Measurements from ENCODE around the gene EVI2A.
"Not testable (repeated sequence)": the region's sequence is repeated elsewhere in the genome, so short reads cannot be mapped to it uniquely, and the experiment has no call there.

Gene EVI2A

GRCh38 chr17:31297090-31297489 is 24.3 kb downstream of the EVI2A start, which contains the start of gene OMG:
Gene OMG, minus strand, starts transcription at chr17:31297239. Its CDS starts 908 bp downstream, at chr17:31296331.
- no peak within 1 kb of the TSS for H3K4me3 Mint-ChIP-seq
- H3K27ac Mint-ChIP-seq: no peak within 1 kb of the TSS
- no peaks in the 10 kb centered on the region for H3K9me3 Mint-ChIP-seq
- H3K36me3 Mint-ChIP-seq (ENCODE audit: low read depth): peaks cover 6% of the 10 kb centered on the region
- H3K27me3 Mint-ChIP-seq: no peaks in the 10 kb centered on the region
- H3K4me1 Mint-ChIP-seq (ENCODE audit: low read depth): peaks cover 20% of the 10 kb centered on the region

- no peaks in the 10 kb centered on the region for H3K27me3 Mint-ChIP-seq
- H3K4me3 Mint-ChIP-seq: no peak overlapping the region
- H3K36me3 Mint-ChIP-seq (ENCODE audit: low read depth): peaks cover 10% of the 10 kb centered on the region
- H3K9me3 Mint-ChIP-seq: no peaks in the 10 kb centered on the region
- no peak overlapping the region for H3K27ac Mint-ChIP-seq
- H3K4me1 Mint-ChIP-seq (ENCODE audit: low read depth): peaks cover 11% of the 10 kb centered on the region
These were observed 25.3 kb downstream of the EVI2A start for GRCh38 chr17:31296142-31296541.

- Mint-ChIP-seq H3K9me3 (no peaks in the 10 kb centered on the region), H3K4me3 (no peak overlapping the region), H3K27me3 (no peaks in the 10 kb centered on the region), H3K4me1 (ENCODE audit: low read depth) (peaks cover 4% of the 10 kb centered on the region), H3K36me3 (ENCODE audit: low read depth) (peaks cover 10% of the 10 kb centered on the region), H3K27ac (no peak overlapping the region)
These were observed 25.9 kb downstream of the EVI2A start for GRCh38 chr17:31295489-31295871.

- peaks cover 8% of the 10 kb centered on the region for H3K4me1 Mint-ChIP-seq (ENCODE audit: low read depth)
- no peak overlapping the region for H3K4me3 Mint-ChIP-seq
- peaks cover 10% of the 10 kb centered on the region for H3K36me3 Mint-ChIP-seq (ENCODE audit: low read depth)
- H3K27me3 Mint-ChIP-seq: no peaks in the 10 kb centered on the region
- no peak overlapping the region for H3K27ac Mint-ChIP-seq
- H3K9me3 Mint-ChIP-seq: no peaks in the 10 kb centered on the region
These were observed 26.5 kb downstream of the EVI2A start for GRCh38 chr17:31294820-31295488.

GRCh38 chr17:31294231-31294630 is 27.2 kb downstream of the EVI2A start:
- H3K27ac Mint-ChIP-seq: no peak overlapping the region
- peaks cover 8% of the 10 kb centered on the region for H3K4me1 Mint-ChIP-seq (ENCODE audit: low read depth)
- H3K4me3 Mint-ChIP-seq: no peak overlapping the region
- peaks cover 11% of the 10 kb centered on the region for H3K36me3 Mint-ChIP-seq (ENCODE audit: low read depth)
- H3K27me3 Mint-ChIP-seq: no peaks in the 10 kb centered on the region
- no peaks in the 10 kb centered on the region for H3K9me3 Mint-ChIP-seq

- H3K4me1 Mint-ChIP-seq (ENCODE audit: low read depth): peaks cover 14% of the 10 kb centered on the region
- H3K9me3 Mint-ChIP-seq: no peaks in the 10 kb centered on the region
- H3K27ac Mint-ChIP-seq: no peak overlapping the region
- no peak overlapping the region for H3K4me3 Mint-ChIP-seq
- H3K36me3 Mint-ChIP-seq (ENCODE audit: low read depth): peaks cover 18% of the 10 kb centered on the region
- no peaks in the 10 kb centered on the region for H3K27me3 Mint-ChIP-seq
These were observed 27.8 kb downstream of the EVI2A start for GRCh38 chr17:31293581-31293980.

- Mint-ChIP-seq H3K4me1 (ENCODE audit: low read depth) (peaks cover 21% of the 10 kb centered on the region), H3K27me3 (no peaks in the 10 kb centered on the region), H3K9me3 (no peaks in the 10 kb centered on the region), H3K4me3 (no peak overlapping the region), H3K36me3 (ENCODE audit: low read depth) (peaks cover 27% of the 10 kb centered on the region), H3K27ac (no peak overlapping the region)
These were observed 29.6 kb downstream of the EVI2A start for GRCh38 chr17:31291820-31292219.

GRCh38 chr17:31289790-31290189 is 31.6 kb downstream of the EVI2A start:
- Mint-ChIP-seq H3K27me3 (no peaks in the 10 kb centered on the region), H3K36me3 (ENCODE audit: low read depth) (peaks cover 30% of the 10 kb centered on the region), H3K4me3 (no peak overlapping the region), H3K27ac (no peak overlapping the region), H3K9me3 (no peaks in the 10 kb centered on the region), H3K4me1 (ENCODE audit: low read depth) (peaks cover 21% of the 10 kb centered on the region)

GRCh38 chr17:31287932-31288331 is 33.5 kb downstream of the EVI2A start:
- Mint-ChIP-seq H3K36me3 (ENCODE audit: low read depth) (peaks cover 25% of the 10 kb centered on the region), H3K4me1 (ENCODE audit: low read depth) (peaks cover 21% of the 10 kb centered on the region)
- H3K27me3 Mint-ChIP-seq, H3K4me3 Mint-ChIP-seq, H3K27ac Mint-ChIP-seq, H3K9me3 Mint-ChIP-seq: not testable (repeated sequence)

- H3K4me3 Mint-ChIP-seq: no peak overlapping the region
- H3K9me3 Mint-ChIP-seq: no peaks in the 10 kb centered on the region
- H3K4me1 Mint-ChIP-seq (ENCODE audit: low read depth): peaks cover 21% of the 10 kb centered on the region
- no peaks in the 10 kb centered on the region for H3K27me3 Mint-ChIP-seq
- H3K27ac Mint-ChIP-seq: no peak overlapping the region
- peaks cover 29% of the 10 kb centered on the region for H3K36me3 Mint-ChIP-seq (ENCODE audit: low read depth)
These were observed 34.8 kb downstream of the EVI2A start for GRCh38 chr17:31286587-31286986.

- Mint-ChIP-seq H3K27me3 (no peaks in the 10 kb centered on the region), H3K4me1 (ENCODE audit: low read depth) (peaks cover 9% of the 10 kb centered on the region), H3K4me3 (no peak overlapping the region), H3K36me3 (ENCODE audit: low read depth) (peaks cover 34% of the 10 kb centered on the region), H3K9me3 (no peaks in the 10 kb centered on the region), H3K27ac (no peak overlapping the region)
These were observed 37.6 kb downstream of the EVI2A start for GRCh38 chr17:31283841-31284240.

- H3K4me3 Mint-ChIP-seq: no peak overlapping the region
- H3K27ac Mint-ChIP-seq: no peak overlapping the region
- no peaks in the 10 kb centered on the region for H3K4me1 Mint-ChIP-seq (ENCODE audit: low read depth)
- no peaks in the 10 kb centered on the region for H3K9me3 Mint-ChIP-seq
- no peaks in the 10 kb centered on the region for H3K27me3 Mint-ChIP-seq
- H3K36me3 Mint-ChIP-seq (ENCODE audit: low read depth): peaks cover 39% of the 10 kb centered on the region
These were observed 40.4 kb downstream of the EVI2A start for GRCh38 chr17:31281061-31281460.

GRCh38 chr17:31279401-31279800 is 42.0 kb downstream of the EVI2A start:
- peaks cover 39% of the 10 kb centered on the region for H3K36me3 Mint-ChIP-seq (ENCODE audit: low read depth)
- no peak overlapping the region for H3K4me3 Mint-ChIP-seq
- H3K4me1 Mint-ChIP-seq (ENCODE audit: low read depth): no peaks in the 10 kb centered on the region
- no peaks in the 10 kb centered on the region for H3K27me3 Mint-ChIP-seq
- no peaks in the 10 kb centered on the region for H3K9me3 Mint-ChIP-seq
- no peak overlapping the region for H3K27ac Mint-ChIP-seq

GRCh38 chr17:31275116-31275515 is 46.3 kb downstream of the EVI2A start:
- Mint-ChIP-seq H3K36me3 (ENCODE audit: low read depth) (peaks cover 39% of the 10 kb centered on the region), H3K4me3 (no peak overlapping the region), H3K9me3 (no peaks in the 10 kb centered on the region), H3K4me1 (ENCODE audit: low read depth) (no peaks in the 10 kb centered on the region), H3K27me3 (no peaks in the 10 kb centered on the region), H3K27ac (no peak overlapping the region)

- Mint-ChIP-seq H3K27me3 (no peaks in the 10 kb centered on the region), H3K36me3 (ENCODE audit: low read depth) (peaks cover 35% of the 10 kb centered on the region), H3K4me3 (no peak overlapping the region), H3K4me1 (ENCODE audit: low read depth) (no peaks in the 10 kb centered on the region), H3K27ac (no peak overlapping the region), H3K9me3 (no peaks in the 10 kb centered on the region)
These were observed 47.2 kb downstream of the EVI2A start for GRCh38 chr17:31274252-31274651.

GRCh38 chr17:31273516-31273915 is 47.9 kb downstream of the EVI2A start:
- Mint-ChIP-seq H3K27me3 (no peaks in the 10 kb centered on the region), H3K27ac (no peak overlapping the region), H3K9me3 (no peaks in the 10 kb centered on the region), H3K4me1 (ENCODE audit: low read depth) (no peaks in the 10 kb centered on the region), H3K4me3 (no peak overlapping the region), H3K36me3 (ENCODE audit: low read depth) (peaks cover 39% of the 10 kb centered on the region)

Data from stimulated activated naive CD8-positive, alpha-beta T cell treated with anti-CD3 and anti-CD28 coated beads, Interleukin-15, Interleukin-2, amounts not matched to agents 100 ng/mL and 50 ng/mL, for 24 hours (primary cell).